ENCODE measurements around the gene SEH1L. TPM values are rescaled to one million over a fixed set of nuclear protein-coding genes. Genes with fewer than 3 reads are reported as not detected.

Gene SEH1L
- total RNA-seq, 1 donor from 2014 or later, result 46.4 TPM

GRCh38 chr18:12921178-12921577 is 26.6 kb upstream of the SEH1L start:
- peaks cover 8% of the 10 kb centered on the region for H3K4me1 Mint-ChIP-seq (ENCODE audit: low read depth, unreplicated experiment)
- no peak overlapping the region for H3K27ac Mint-ChIP-seq (ENCODE audit: unreplicated experiment)
- TF ChIP-seq CTCF (IDR thresholded peaks at IDR 0.05; ENCODE audit: partially characterized antibody, unreplicated experiment), result no peak

GRCh38 chr18:12922266-12922665 is 25.5 kb upstream of the SEH1L start:
- Mint-ChIP-seq H3K27ac (ENCODE audit: unreplicated experiment) (no peak overlapping the region), H3K4me1 (ENCODE audit: low read depth, unreplicated experiment) (peaks cover 8% of the 10 kb centered on the region), H3K36me3 (ENCODE audit: unreplicated experiment) (no peaks in the 10 kb centered on the region), H3K9me3 (ENCODE audit: unreplicated experiment) (no peaks in the 10 kb centered on the region), H3K4me3 (ENCODE audit: unreplicated experiment) (no peak overlapping the region), H3K27me3 (ENCODE audit: unreplicated experiment) (peaks cover 1% of the 10 kb centered on the region)
- no peak for TF ChIP-seq CTCF (IDR thresholded peaks at IDR 0.05; ENCODE audit: partially characterized antibody, unreplicated experiment)
- DNase-seq, result no peak

More at GRCh38 chr18:12921178-12921577, 26.6 kb upstream of the SEH1L start:
- peaks cover 1% of the 10 kb centered on the region for H3K27me3 Mint-ChIP-seq (ENCODE audit: unreplicated experiment)
- no peak for DNase-seq
- H3K9me3 Mint-ChIP-seq (ENCODE audit: unreplicated experiment), result no peaks in the 10 kb centered on the region
- no peaks in the 10 kb centered on the region for H3K36me3 Mint-ChIP-seq (ENCODE audit: unreplicated experiment)
- no peak overlapping the region for H3K4me3 Mint-ChIP-seq (ENCODE audit: unreplicated experiment)

- no peak for DNase-seq
- no peak for TF ChIP-seq CTCF (IDR thresholded peaks at IDR 0.05; ENCODE audit: partially characterized antibody, unreplicated experiment)
- no peak overlapping the region for H3K27ac Mint-ChIP-seq (ENCODE audit: unreplicated experiment)
- no peaks in the 10 kb centered on the region for H3K36me3 Mint-ChIP-seq (ENCODE audit: unreplicated experiment)
- peaks cover 1% of the 10 kb centered on the region for H3K27me3 Mint-ChIP-seq (ENCODE audit: unreplicated experiment)
- no peaks in the 10 kb centered on the region for H3K9me3 Mint-ChIP-seq (ENCODE audit: unreplicated experiment)
- no peak overlapping the region for H3K4me3 Mint-ChIP-seq (ENCODE audit: unreplicated experiment)
- peaks cover 8% of the 10 kb centered on the region for H3K4me1 Mint-ChIP-seq (ENCODE audit: low read depth, unreplicated experiment)
Measured at GRCh38 chr18:12924616-12925015, 23.2 kb upstream of the SEH1L start.

- peaks cover 12% of the 10 kb centered on the region for H3K4me1 Mint-ChIP-seq (ENCODE audit: low read depth, unreplicated experiment)
- DNase-seq, result no peak
- H3K27ac Mint-ChIP-seq (ENCODE audit: unreplicated experiment), result no peak overlapping the region
- H3K9me3 Mint-ChIP-seq (ENCODE audit: unreplicated experiment), result peaks cover 4% of the 10 kb centered on the region
- no peak overlapping the region for H3K4me3 Mint-ChIP-seq (ENCODE audit: unreplicated experiment)
- peaks cover 1% of the 10 kb centered on the region for H3K27me3 Mint-ChIP-seq (ENCODE audit: unreplicated experiment)
- H3K36me3 Mint-ChIP-seq (ENCODE audit: unreplicated experiment), result no peaks in the 10 kb centered on the region
- no peak for TF ChIP-seq CTCF (IDR thresholded peaks at IDR 0.05; ENCODE audit: partially characterized antibody, unreplicated experiment)
Measured at GRCh38 chr18:12928206-12928605, 19.6 kb upstream of the SEH1L start.

DNA sequence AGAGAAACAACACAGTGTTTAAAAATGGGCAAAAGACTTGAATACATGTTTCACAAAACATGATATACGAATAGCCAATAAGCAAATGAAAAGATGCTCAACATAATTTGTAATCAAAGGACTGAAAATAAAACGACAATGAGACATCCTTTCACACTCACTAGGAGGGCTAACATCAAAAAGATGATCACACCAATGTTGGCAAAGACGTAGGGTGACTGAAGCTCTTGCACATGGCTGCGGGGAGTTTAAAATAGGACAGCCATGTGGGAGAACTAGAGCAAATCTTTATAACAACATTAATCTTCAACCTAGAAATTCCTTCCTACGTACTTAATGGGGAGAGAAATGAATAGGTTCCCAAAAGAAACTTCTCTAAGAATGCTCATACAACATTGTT is 19.2 kb upstream of the SEH1L start:
- DNase-seq, result no peak
- no peaks in the 10 kb centered on the region for H3K36me3 Mint-ChIP-seq (ENCODE audit: unreplicated experiment)
- H3K4me3 Mint-ChIP-seq (ENCODE audit: unreplicated experiment), result no peak overlapping the region
- peaks cover 1% of the 10 kb centered on the region for H3K27me3 Mint-ChIP-seq (ENCODE audit: unreplicated experiment)
- no peak overlapping the region for H3K27ac Mint-ChIP-seq (ENCODE audit: unreplicated experiment)
- peaks cover 4% of the 10 kb centered on the region for H3K9me3 Mint-ChIP-seq (ENCODE audit: unreplicated experiment)
- H3K4me1 Mint-ChIP-seq (ENCODE audit: low read depth, unreplicated experiment), result peaks cover 12% of the 10 kb centered on the region
- no peak for TF ChIP-seq CTCF (IDR thresholded peaks at IDR 0.05; ENCODE audit: partially characterized antibody, unreplicated experiment)
